UCSD-AML1 (cell line): ENCODE results near the gene ABCD2.
A peak's percentile ranks its signal among the peaks of the same experiment; 100 is the strongest.
"Not testable (repeated sequence)": the region's sequence is repeated elsewhere in the genome, so short reads cannot be mapped to it uniquely, and the experiment has no call there.

Experiments
- DNase-seq: peaks from one replicate; lab custom pipeline; 2025; ENCODE audit not compliant: unreplicated experiment; lab: John Stamatoyannopoulos, UW

The ABCD2 gene

GRCh38 chr12:39619660-39620433, at the start of gene ABCD2:
Gene ABCD2, minus strand, starts transcription at chr12:39619803. Its CDS starts 188 bp downstream, at chr12:39619615.
- peak; percentile 18 for DNase-seq

- no peak for DNase-seq
Measured at GRCh38 chr12:39660101-39660500, 40.5 kb upstream of the ABCD2 start.

GRCh38 chr12:39647383-39647782, 27.8 kb upstream of the ABCD2 start:
- DNase-seq: no peak

GRCh38 chr12:39646963-39647362, 27.4 kb upstream of the ABCD2 start:
- no peak for DNase-seq

- no peak for DNase-seq
Measured at GRCh38 chr12:39643052-39643451, 23.4 kb upstream of the ABCD2 start.

- no peak for DNase-seq
Measured at GRCh38 chr12:39638840-39639239, 19.2 kb upstream of the ABCD2 start.

- no peak for DNase-seq
Measured at GRCh38 chr12:39638178-39638577, 18.6 kb upstream of the ABCD2 start.

- no peak for DNase-seq
Measured at GRCh38 chr12:39632670-39633069, 13.1 kb upstream of the ABCD2 start.

- DNase-seq: no peak
Measured at GRCh38 chr12:39628836-39629235, 9.2 kb upstream of the ABCD2 start.

- DNase-seq: no peak
Measured at GRCh38 chr12:39627914-39628313, 8.3 kb upstream of the ABCD2 start.

- no peak for DNase-seq
Measured at GRCh38 chr12:39626033-39626814, 6.6 kb upstream of the ABCD2 start.

GRCh38 chr12:39623919-39624318, 4.3 kb upstream of the ABCD2 start:
- DNase-seq: no peak

GRCh38 chr12:39623160-39623559, 3.6 kb upstream of the ABCD2 start:
- DNase-seq: not testable (repeated sequence)

- no peak for DNase-seq
Measured at GRCh38 chr12:39622306-39622705, 2.7 kb upstream of the ABCD2 start.

- DNase-seq: no peak
Measured at GRCh38 chr12:39621670-39622069, 2.1 kb upstream of the ABCD2 start.

GRCh38 chr12:39620659-39621658, 1.4 kb upstream of the ABCD2 start:
- DNase-seq: no peak

- DNase-seq: no peak
Measured at GRCh38 chr12:39619316-39619659, 315 bp downstream of the ABCD2 start.

- DNase-seq: no peak
Measured at GRCh38 chr12:39618701-39619100, 902 bp downstream of the ABCD2 start.

- no peak for DNase-seq
Measured at GRCh38 chr12:39617887-39618286, 1.7 kb downstream of the ABCD2 start.

- no peak for DNase-seq
Measured at GRCh38 chr12:39616666-39617065, 2.9 kb downstream of the ABCD2 start.

GRCh38 chr12:39616251-39616650, 3.4 kb downstream of the ABCD2 start:
- no peak for DNase-seq
